H1 (cell line): Measurements from ENCODE around the gene ELFN2.

ENCODE experiments used
- EP300 ChIP-seq, 2 experiments: IDR thresholded peaks; 1 replicate in 1 of 2; 2 replicates in 1 of 2; pipeline ENCODE4 v1.6.1; 2011 to 2012; ENCODE audit warnings: low read depth in 2 of 2, low read length in 2 of 2, mild to moderate bottlenecking in 2 of 2, borderline replicate concordance in 1 of 2, inconsistent platforms in 1 of 2, moderate library complexity in 1 of 2
- EZH2 ChIP-seq: fragments of 200-600 bp; sonication (generic); IDR thresholded peaks from 2 replicates; pipeline ENCODE4 v1.7.1; 2012; ENCODE audit warnings: low read depth, mild to moderate bottlenecking, moderate library complexity, low read length, inconsistent platforms; ENCODE audit not compliant: severe bottlenecking
- HDAC6 ChIP-seq: IDR thresholded peaks from one replicate; pipeline ENCODE4 v1.7.1; 2012; ENCODE audit warnings: low read depth, mild to moderate bottlenecking, inconsistent platforms, low read length, moderate library complexity
- JUN ChIP-seq: IDR thresholded peaks from 2 replicates; pipeline ENCODE4 v1.6.1; 2011; ENCODE audit warnings: low read depth, mild to moderate bottlenecking, improper control_type of control experiment, low read length
- JUND ChIP-seq: IDR thresholded peaks from 2 replicates; pipeline ENCODE4 v1.6.1; 2011; ENCODE audit warnings: mild to moderate bottlenecking, improper control_type of control experiment, low read length
- POLR2A ChIP-seq, 2 experiments: IDR thresholded peaks; 1 replicate in 1 of 2; 2 replicates in 1 of 2; pipeline ENCODE4 v1.6.1; 2011; ENCODE audit warnings: low read depth in 2 of 2, low read length in 2 of 2, mild to moderate bottlenecking in 2 of 2; ENCODE audit errors: control extremely low read depth in 1 of 2
- POLR2AphosphoS5 ChIP-seq: IDR thresholded peaks from 2 replicates; pipeline ENCODE4 v1.6.1; 2011; ENCODE audit warnings: low read depth, low read length
- SP2 ChIP-seq: IDR thresholded peaks from 2 replicates; pipeline ENCODE4 v1.6.1; 2012; ENCODE audit warnings: mild to moderate bottlenecking, low read length, inconsistent platforms
- SP4 ChIP-seq: IDR thresholded peaks from 2 replicates; pipeline ENCODE4 v1.6.1; 2012; ENCODE audit warnings: low read length, inconsistent platforms
- TAF1 ChIP-seq: IDR thresholded peaks from 2 replicates; pipeline ENCODE4 v1.6.1; 2011; ENCODE audit warnings: mild to moderate bottlenecking, low read depth, low read length
- USF2 ChIP-seq: IDR thresholded peaks from 2 replicates; pipeline ENCODE4 v1.6.1; 2011; ENCODE audit warnings: low read length, improper control_type of control experiment
- YY1 ChIP-seq: IDR thresholded peaks from 2 replicates; pipeline ENCODE4 v1.6.1; 2011; ENCODE audit warnings: low read depth, mild to moderate bottlenecking, low read length
- TF ChIP-seq, protein P1 (sequence below), 3 experiments: IDR thresholded peaks; 1 replicate in 2 of 3; 2 replicates in 1 of 3; pipeline versions ENCODE4 v1.5.1 to v1.6.1; 2011; ENCODE audit warnings: low read length in 3 of 3, mild to moderate bottlenecking in 3 of 3, inconsistent platforms in 2 of 3, low read depth in 1 of 3, moderate library complexity in 1 of 3; ENCODE audit not compliant: insufficient read depth in 1 of 3; ENCODE audit errors: control extremely low read depth in 1 of 3

DNA sequence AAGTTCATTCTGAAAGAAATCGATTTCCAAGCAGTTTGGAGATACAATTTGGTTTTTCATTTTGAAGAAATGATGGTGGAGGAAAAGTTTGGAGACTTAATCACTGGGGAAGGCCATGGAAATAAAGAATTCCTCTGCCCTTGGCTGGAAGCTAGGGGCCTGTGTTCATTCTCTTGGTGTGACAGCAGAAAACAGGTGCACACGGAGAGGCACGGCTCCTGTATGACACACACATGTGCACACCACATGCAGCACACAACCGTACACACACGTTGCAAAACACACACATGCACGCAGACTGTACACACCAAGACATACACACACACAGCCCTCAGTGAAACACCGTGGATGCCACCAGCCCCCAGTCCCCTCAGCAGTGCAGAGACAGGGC, 80.8 kb downstream of the ELFN2 start:
- TF ChIP-seq EP300 (IDR thresholded peaks at IDR 0.05; ENCODE audit: borderline replicate concordance in 1 of 2, low read depth in 2 of 2, low read length in 2 of 2) = no peak
- TF ChIP-seq HDAC6 = no peak
- TF ChIP-seq POLR2A (IDR thresholded peaks at IDR 0.05; ENCODE audit: control extremely low read depth in 1 of 2, low read depth in 2 of 2, low read length in 2 of 2) = no peak
- no peak for TF ChIP-seq USF2
- no peak for TF ChIP-seq JUN
- TF ChIP-seq SP2 = no peak
- TF ChIP-seq EZH2 = no peak
- TF ChIP-seq, protein P1, sequence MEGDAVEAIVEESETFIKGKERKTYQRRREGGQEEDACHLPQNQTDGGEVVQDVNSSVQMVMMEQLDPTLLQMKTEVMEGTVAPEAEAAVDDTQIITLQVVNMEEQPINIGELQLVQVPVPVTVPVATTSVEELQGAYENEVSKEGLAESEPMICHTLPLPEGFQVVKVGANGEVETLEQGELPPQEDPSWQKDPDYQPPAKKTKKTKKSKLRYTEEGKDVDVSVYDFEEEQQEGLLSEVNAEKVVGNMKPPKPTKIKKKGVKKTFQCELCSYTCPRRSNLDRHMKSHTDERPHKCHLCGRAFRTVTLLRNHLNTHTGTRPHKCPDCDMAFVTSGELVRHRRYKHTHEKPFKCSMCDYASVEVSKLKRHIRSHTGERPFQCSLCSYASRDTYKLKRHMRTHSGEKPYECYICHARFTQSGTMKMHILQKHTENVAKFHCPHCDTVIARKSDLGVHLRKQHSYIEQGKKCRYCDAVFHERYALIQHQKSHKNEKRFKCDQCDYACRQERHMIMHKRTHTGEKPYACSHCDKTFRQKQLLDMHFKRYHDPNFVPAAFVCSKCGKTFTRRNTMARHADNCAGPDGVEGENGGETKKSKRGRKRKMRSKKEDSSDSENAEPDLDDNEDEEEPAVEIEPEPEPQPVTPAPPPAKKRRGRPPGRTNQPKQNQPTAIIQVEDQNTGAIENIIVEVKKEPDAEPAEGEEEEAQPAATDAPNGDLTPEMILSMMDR (IDR thresholded peaks at IDR 0.05; ENCODE audit: control extremely low read depth in 1 of 3, insufficient read depth in 1 of 3, low read depth in 1 of 3, low read length in 3 of 3) = no peak
- no peak for TF ChIP-seq JUND
- no peak for TF ChIP-seq SP4
- TF ChIP-seq YY1 = no peak
- TF ChIP-seq POLR2AphosphoS5 = no peak
- TF ChIP-seq TAF1 = no peak
